Osteoblast (primary cell): ENCODE data around the gene SECISBP2L. TPM values are rescaled to one million over a fixed set of nuclear protein-coding genes. Genes with fewer than 3 reads are reported as not detected.

Experiments used
- DNase-seq: peaks from one replicate; pipeline ENCODE4 v3.0.0; 2011; ENCODE audit warnings: low spot score, mixed read lengths; ENCODE audit not compliant: insufficient read length; ENCODE audit errors: missing footprints
- H2AFZ ChIP-seq: 2 replicates; pipeline ENCODE4 v1.6.0; 2011; ENCODE audit warnings: mild to moderate bottlenecking, low read length
- H3K27ac ChIP-seq: 2 replicates; pipeline ENCODE4 v1.5.1; 2011; ENCODE audit warnings: mild to moderate bottlenecking, low read depth, low read length, moderate library complexity
- H3K27me3 ChIP-seq: 2 replicates; pipeline ENCODE4 v1.6.0; 2012; ENCODE audit warnings: mild to moderate bottlenecking, control low read depth, inconsistent platforms, low read length, moderate library complexity; ENCODE audit not compliant: insufficient read depth
- H3K36me3 ChIP-seq: 2 replicates; pipeline ENCODE4 v1.5.1; 2011; ENCODE audit warnings: mild to moderate bottlenecking, low read length, control low read depth, moderate library complexity; ENCODE audit not compliant: insufficient read depth
- H3K4me1 ChIP-seq: 2 replicates; pipeline ENCODE4 v1.5.1; 2011; ENCODE audit warnings: mild to moderate bottlenecking, low read length, control low read depth, moderate library complexity; ENCODE audit not compliant: insufficient read depth
- H3K4me2 ChIP-seq: 2 replicates; pipeline ENCODE4 v1.6.0; 2011; ENCODE audit warnings: mild to moderate bottlenecking, low read length; ENCODE audit not compliant: insufficient read depth
- H3K4me3 ChIP-seq: fragments of 200-600 bp; sonication (generic); 3 replicates; pipeline ENCODE4 v1.5.1; 2012; ENCODE audit warnings: mild to moderate bottlenecking, low read length, inconsistent platforms; ENCODE audit not compliant: insufficient read depth
- H3K79me2 ChIP-seq: 2 replicates; pipeline ENCODE4 v1.6.0; 2012; ENCODE audit warnings: mild to moderate bottlenecking, low read length, control low read depth, inconsistent platforms; ENCODE audit not compliant: insufficient read depth
- H3K9me3 ChIP-seq: 2 replicates; pipeline ENCODE4 v1.5.1; 2011; ENCODE audit warnings: low read depth, low read length, control low read depth
- H4K20me1 ChIP-seq: 2 replicates; pipeline ENCODE4 v1.6.0; 2012; ENCODE audit warnings: mild to moderate bottlenecking, low read length, control low read depth; ENCODE audit not compliant: insufficient read depth
- CTCF ChIP-seq: IDR thresholded peaks from 2 replicates; pipeline ENCODE4 v1.5.1; 2011; ENCODE audit warnings: mild to moderate bottlenecking, low read depth, low read length, moderate library complexity; ENCODE audit errors: extremely low read depth
- total RNA-seq: library from RNA; depleted of rRNA; stranded (reverse); fragments of >200 nt; gene quantifications from 2 replicates; pipeline ENCODE4 v1.2.3, GENCODE V29; 2012

The SECISBP2L gene
- total RNA-seq, 1 donor: 42.3 TPM

GRCh38 chr15:49055630-49056029, 9.4 kb upstream of the SECISBP2L start:
- H3K27me3 ChIP-seq: no peaks in the 10 kb centered on the region
- H3K27ac ChIP-seq: no peak overlapping the region
- no peak for TF ChIP-seq CTCF
- no peaks in the 10 kb centered on the region for H3K79me2 ChIP-seq
- no peak overlapping the region for H3K4me2 ChIP-seq
- H3K9me3 ChIP-seq: peaks cover 2% of the 10 kb centered on the region
- peaks cover 6% of the 10 kb centered on the region for H3K4me1 ChIP-seq
- H2AFZ ChIP-seq: no peak overlapping the region
- no peaks in the 10 kb centered on the region for H4K20me1 ChIP-seq
- H3K36me3 ChIP-seq: no peaks in the 10 kb centered on the region
- DNase-seq: no peak
- H3K4me3 ChIP-seq: no peak overlapping the region

DNA sequence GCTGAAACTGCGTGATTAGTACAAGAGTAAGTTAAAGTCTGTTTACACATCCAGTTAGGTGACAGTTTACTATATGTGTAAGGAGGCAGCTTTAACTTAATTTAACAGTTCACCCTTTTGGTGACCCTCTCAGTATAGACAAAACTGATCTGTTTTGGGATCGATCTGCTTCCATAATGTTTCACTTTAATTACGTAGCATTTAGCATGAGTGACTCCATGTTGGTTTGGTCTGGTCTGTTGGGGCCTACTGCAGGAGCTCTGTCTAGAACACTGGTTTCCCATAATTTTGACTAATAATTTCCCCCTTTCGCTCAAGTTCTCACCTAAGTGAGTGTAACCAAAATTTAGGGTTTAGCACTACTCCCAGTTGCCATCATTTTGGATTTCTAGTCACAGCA, 6.4 kb upstream of the SECISBP2L start:
- H4K20me1 ChIP-seq: no peaks in the 10 kb centered on the region
- no peak overlapping the region for H3K4me2 ChIP-seq
- H3K4me3 ChIP-seq: no peak overlapping the region
- no peak for TF ChIP-seq CTCF
- H3K9me3 ChIP-seq: peaks cover 2% of the 10 kb centered on the region
- no peak overlapping the region for H2AFZ ChIP-seq
- no peaks in the 10 kb centered on the region for H3K79me2 ChIP-seq
- no peaks in the 10 kb centered on the region for H3K36me3 ChIP-seq
- no peak for DNase-seq
- H3K27ac ChIP-seq: no peak overlapping the region
- H3K4me1 ChIP-seq: no peaks in the 10 kb centered on the region
- no peaks in the 10 kb centered on the region for H3K27me3 ChIP-seq

DNA sequence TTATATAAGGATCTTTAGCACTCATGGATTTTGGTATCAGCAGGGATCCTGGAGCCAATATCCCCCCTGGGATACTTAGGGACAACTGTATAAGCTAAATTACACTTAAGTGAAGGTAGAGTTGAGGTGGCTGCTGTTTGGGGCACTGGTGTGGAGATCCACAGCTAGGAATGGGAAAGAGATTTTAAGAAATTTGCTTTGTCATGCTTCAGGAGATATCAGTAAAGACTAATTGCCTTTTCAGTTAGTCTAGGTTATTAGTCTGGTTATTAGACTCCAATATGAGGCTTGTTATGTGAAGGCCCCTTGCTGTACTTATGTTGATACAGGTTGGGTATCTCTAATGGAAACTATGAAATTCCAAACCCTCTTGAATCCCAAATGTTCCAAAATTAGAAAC, 1.2 kb upstream of the SECISBP2L start:
- TF ChIP-seq CTCF: no peak
- Histone ChIP-seq H2AFZ (peak overlapping the region; percentile 44), H3K4me3 (no peak overlapping the region), H4K20me1 (peaks cover 7% of the 10 kb centered on the region), H3K4me2 (no peak overlapping the region), H3K36me3 (peaks cover 1% of the 10 kb centered on the region), H3K9me3 (peaks cover 2% of the 10 kb centered on the region), H3K27me3 (no peaks in the 10 kb centered on the region), H3K4me1 (peaks cover 15% of the 10 kb centered on the region), H3K79me2 (peaks cover 38% of the 10 kb centered on the region), H3K27ac (no peak overlapping the region)
- DNase-seq: no peak

DNA sequence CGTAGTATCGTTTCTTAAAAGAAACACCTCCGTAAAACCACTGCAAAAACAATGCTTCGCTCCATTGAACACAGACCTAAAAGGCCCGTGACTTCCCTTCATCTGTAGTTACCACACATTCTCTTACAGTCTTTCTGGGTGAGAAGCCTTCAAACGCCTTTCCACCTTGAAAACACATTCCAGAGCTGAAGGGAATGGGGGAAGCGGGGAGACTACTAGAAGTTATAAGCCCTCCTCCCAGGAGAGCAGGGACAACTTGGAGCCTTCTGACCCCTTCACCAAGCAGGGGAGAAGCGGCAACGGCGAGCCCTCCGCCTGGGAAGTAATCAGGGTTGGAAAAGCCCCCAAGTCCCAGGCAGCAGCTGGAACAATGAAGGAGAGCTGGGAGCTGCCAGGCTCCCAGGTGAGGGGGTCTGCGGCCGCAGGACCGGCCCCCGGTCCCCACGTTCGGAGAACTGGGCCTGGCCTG, 461 bp downstream of the SECISBP2L start:
- Histone ChIP-seq H3K4me1 (peaks cover 15% of the 10 kb centered on the region), H3K27me3 (no peaks in the 10 kb centered on the region), H3K9me3 (no peaks in the 10 kb centered on the region), H4K20me1 (peaks cover 15% of the 10 kb centered on the region), H3K4me2 (peak overlapping the region; percentile 87), H3K4me3 (peak overlapping the region; percentile 93), H3K27ac (peak overlapping the region; percentile 83), H2AFZ (peak overlapping the region; percentile 93), H3K79me2 (peaks cover 54% of the 10 kb centered on the region), H3K36me3 (peaks cover 3% of the 10 kb centered on the region)
- no peak for TF ChIP-seq CTCF
- DNase-seq: peak; percentile 61
